ENCODE data around the gene KMO. TPM values are rescaled to one million over a fixed set of nuclear protein-coding genes. Genes with fewer than 3 reads are reported as not detected.

The KMO gene
- polyA plus RNA-seq, 2 donors: 0.05 to 0.14 TPM

GRCh38 chr1:241557031-241557430 lies 24.9 kb downstream of the KMO start:
- no peak overlapping the region for H3K27ac ChIP-seq (ENCODE audit: low read depth in 2 of 2, low read length in 1 of 2)
- no peaks in the 10 kb centered on the region for H3K4me1 ChIP-seq (ENCODE audit: control insufficient read depth in 2 of 2, insufficient read depth in 2 of 2, low read length in 1 of 2)
- no peaks in the 10 kb centered on the region for H3K36me3 ChIP-seq (ENCODE audit: control insufficient read depth in 2 of 2, insufficient read depth in 2 of 2, low read length in 1 of 2)
- no peak overlapping the region for H3K4me3 ChIP-seq (ENCODE audit: low read depth in 1 of 2, low read length in 2 of 2)
- H3K27me3 ChIP-seq (ENCODE audit: control insufficient read depth in 1 of 2, insufficient read depth in 2 of 2, low read length in 2 of 2): no peaks in the 10 kb centered on the region
- WGBS, 2 donors: 85 to 86% methylated on average over 5 of the region's 5 CpGs
- H3K9me3 ChIP-seq (ENCODE audit: control insufficient read depth in 2 of 2, insufficient read depth in 1 of 2, low read depth in 1 of 2, low read length in 1 of 2): no peaks in the 10 kb centered on the region

GRCh38 chr1:241557551-241558193 lies 25.5 kb downstream of the KMO start:
- Histone ChIP-seq H3K27me3 (ENCODE audit: control insufficient read depth in 1 of 2, insufficient read depth in 2 of 2, low read length in 2 of 2) (no peaks in the 10 kb centered on the region), H3K9me3 (ENCODE audit: control insufficient read depth in 2 of 2, insufficient read depth in 1 of 2, low read depth in 1 of 2, low read length in 1 of 2) (no peaks in the 10 kb centered on the region), H3K4me3 (ENCODE audit: low read depth in 1 of 2, low read length in 2 of 2) (no peak overlapping the region), H3K4me1 (ENCODE audit: control insufficient read depth in 2 of 2, insufficient read depth in 2 of 2, low read length in 1 of 2) (no peaks in the 10 kb centered on the region), H3K27ac (ENCODE audit: low read depth in 2 of 2, low read length in 1 of 2) (no peak overlapping the region), H3K36me3 (ENCODE audit: control insufficient read depth in 2 of 2, insufficient read depth in 2 of 2, low read length in 1 of 2) (no peaks in the 10 kb centered on the region)
- WGBS, 2 donors: 56 to 60% methylated on average over 5 of the region's 5 CpGs

GRCh38 chr1:241560146-241560848 lies 28.1 kb downstream of the KMO start:
- no peaks in the 10 kb centered on the region for H3K4me1 ChIP-seq (ENCODE audit: control insufficient read depth in 2 of 2, insufficient read depth in 2 of 2, low read length in 1 of 2)
- no peaks in the 10 kb centered on the region for H3K27me3 ChIP-seq (ENCODE audit: control insufficient read depth in 1 of 2, insufficient read depth in 2 of 2, low read length in 2 of 2)
- no peak overlapping the region for H3K27ac ChIP-seq (ENCODE audit: low read depth in 2 of 2, low read length in 1 of 2)
- no peak overlapping the region for H3K4me3 ChIP-seq (ENCODE audit: low read depth in 1 of 2, low read length in 2 of 2)
- 84 to 89% methylated on average over 4 of the region's 4 CpGs for WGBS, 2 donors
- no peaks in the 10 kb centered on the region for H3K36me3 ChIP-seq (ENCODE audit: control insufficient read depth in 2 of 2, insufficient read depth in 2 of 2, low read length in 1 of 2)
- H3K9me3 ChIP-seq (ENCODE audit: control insufficient read depth in 2 of 2, insufficient read depth in 1 of 2, low read depth in 1 of 2, low read length in 1 of 2): no peaks in the 10 kb centered on the region

GRCh38 chr1:241560849-241561187 lies 28.6 kb downstream of the KMO start:
- Histone ChIP-seq H3K36me3 (ENCODE audit: control insufficient read depth in 2 of 2, insufficient read depth in 2 of 2, low read length in 1 of 2) (no peaks in the 10 kb centered on the region), H3K27me3 (ENCODE audit: control insufficient read depth in 1 of 2, insufficient read depth in 2 of 2, low read length in 2 of 2) (no peaks in the 10 kb centered on the region), H3K27ac (ENCODE audit: low read depth in 2 of 2, low read length in 1 of 2) (no peak overlapping the region), H3K4me1 (ENCODE audit: control insufficient read depth in 2 of 2, insufficient read depth in 2 of 2, low read length in 1 of 2) (no peaks in the 10 kb centered on the region), H3K4me3 (ENCODE audit: low read depth in 1 of 2, low read length in 2 of 2) (no peak overlapping the region), H3K9me3 (ENCODE audit: control insufficient read depth in 2 of 2, insufficient read depth in 1 of 2, low read depth in 1 of 2, low read length in 1 of 2) (no peaks in the 10 kb centered on the region)
- 86 to 93% methylated on average over 3 of the region's 3 CpGs for WGBS, 2 donors

- Histone ChIP-seq H3K36me3 (ENCODE audit: control insufficient read depth in 2 of 2, insufficient read depth in 2 of 2, low read length in 1 of 2) (no peaks in the 10 kb centered on the region), H3K27me3 (ENCODE audit: control insufficient read depth in 1 of 2, insufficient read depth in 2 of 2, low read length in 2 of 2) (peaks cover 0 to 4% of the 10 kb centered on the region in 2 donors), H3K4me3 (ENCODE audit: low read depth in 1 of 2, low read length in 2 of 2) (no peak overlapping the region), H3K9me3 (ENCODE audit: control insufficient read depth in 2 of 2, insufficient read depth in 1 of 2, low read depth in 1 of 2, low read length in 1 of 2) (no peaks in the 10 kb centered on the region), H3K4me1 (ENCODE audit: control insufficient read depth in 2 of 2, insufficient read depth in 2 of 2, low read length in 1 of 2) (no peaks in the 10 kb centered on the region), H3K27ac (ENCODE audit: low read depth in 2 of 2, low read length in 1 of 2) (no peak overlapping the region)
- 89 to 92% methylated on average over 2 of the region's 2 CpGs for WGBS, 2 donors
These were observed 37.7 kb downstream of the KMO start for GRCh38 chr1:241569848-241570247.

GRCh38 chr1:241574154-241574553 lies 42.0 kb downstream of the KMO start:
- Histone ChIP-seq H3K9me3 (ENCODE audit: control insufficient read depth in 2 of 2, insufficient read depth in 1 of 2, low read depth in 1 of 2, low read length in 1 of 2) (peaks cover 0 to 4% of the 10 kb centered on the region in 2 donors), H3K4me3 (ENCODE audit: low read depth in 1 of 2, low read length in 2 of 2) (no peak overlapping the region), H3K36me3 (ENCODE audit: control insufficient read depth in 2 of 2, insufficient read depth in 2 of 2, low read length in 1 of 2) (no peaks in the 10 kb centered on the region), H3K4me1 (ENCODE audit: control insufficient read depth in 2 of 2, insufficient read depth in 2 of 2, low read length in 1 of 2) (no peaks in the 10 kb centered on the region), H3K27me3 (ENCODE audit: control insufficient read depth in 1 of 2, insufficient read depth in 2 of 2, low read length in 2 of 2) (no peaks in the 10 kb centered on the region), H3K27ac (ENCODE audit: low read depth in 2 of 2, low read length in 1 of 2) (no peak overlapping the region)

GRCh38 chr1:241579434-241579833 lies 47.3 kb downstream of the KMO start:
- 50 to 52% methylated on average over 4 of the region's 4 CpGs for WGBS, 2 donors
- Histone ChIP-seq H3K27ac (ENCODE audit: low read depth in 2 of 2, low read length in 1 of 2) (no peak overlapping the region), H3K4me3 (ENCODE audit: low read depth in 1 of 2, low read length in 2 of 2) (no peak overlapping the region), H3K36me3 (ENCODE audit: control insufficient read depth in 2 of 2, insufficient read depth in 2 of 2, low read length in 1 of 2) (no peaks in the 10 kb centered on the region), H3K4me1 (ENCODE audit: control insufficient read depth in 2 of 2, insufficient read depth in 2 of 2, low read length in 1 of 2) (peaks cover 0 to 2% of the 10 kb centered on the region in 2 donors), H3K9me3 (ENCODE audit: control insufficient read depth in 2 of 2, insufficient read depth in 1 of 2, low read depth in 1 of 2, low read length in 1 of 2) (peaks cover 0 to 4% of the 10 kb centered on the region in 2 donors), H3K27me3 (ENCODE audit: control insufficient read depth in 1 of 2, insufficient read depth in 2 of 2, low read length in 2 of 2) (no peaks in the 10 kb centered on the region)

GRCh38 chr1:241582921-241583321 lies 50.7 kb downstream of the KMO start:
- H3K4me3 ChIP-seq (ENCODE audit: low read depth in 1 of 2, low read length in 2 of 2): no peak overlapping the region
- no peaks in the 10 kb centered on the region for H3K36me3 ChIP-seq (ENCODE audit: control insufficient read depth in 2 of 2, insufficient read depth in 2 of 2, low read length in 1 of 2)
- 66 to 82% methylated on average over 1 of the region's 1 CpG for WGBS, 2 donors
- peaks cover 0 to under 1% of the 10 kb centered on the region in 2 donors for H3K9me3 ChIP-seq (ENCODE audit: control insufficient read depth in 2 of 2, insufficient read depth in 1 of 2, low read depth in 1 of 2, low read length in 1 of 2)
- H3K27ac ChIP-seq (ENCODE audit: low read depth in 2 of 2, low read length in 1 of 2): no peak overlapping the region
- no peaks in the 10 kb centered on the region for H3K27me3 ChIP-seq (ENCODE audit: control insufficient read depth in 1 of 2, insufficient read depth in 2 of 2, low read length in 2 of 2)
- peaks cover 0 to 2% of the 10 kb centered on the region in 2 donors for H3K4me1 ChIP-seq (ENCODE audit: control insufficient read depth in 2 of 2, insufficient read depth in 2 of 2, low read length in 1 of 2)

GRCh38 chr1:241586905-241587512 lies 54.8 kb downstream of the KMO start:
- Histone ChIP-seq H3K4me3 (ENCODE audit: low read depth in 1 of 2, low read length in 2 of 2) (no peak overlapping the region), H3K4me1 (ENCODE audit: control insufficient read depth in 2 of 2, insufficient read depth in 2 of 2, low read length in 1 of 2) (no peaks in the 10 kb centered on the region), H3K9me3 (ENCODE audit: control insufficient read depth in 2 of 2, insufficient read depth in 1 of 2, low read depth in 1 of 2, low read length in 1 of 2) (no peaks in the 10 kb centered on the region), H3K36me3 (ENCODE audit: control insufficient read depth in 2 of 2, insufficient read depth in 2 of 2, low read length in 1 of 2) (no peaks in the 10 kb centered on the region), H3K27me3 (ENCODE audit: control insufficient read depth in 1 of 2, insufficient read depth in 2 of 2, low read length in 2 of 2) (no peaks in the 10 kb centered on the region), H3K27ac (ENCODE audit: low read depth in 2 of 2, low read length in 1 of 2) (no peak overlapping the region)
- 82 to 83% methylated on average over 14 of the region's 14 CpGs for WGBS, 2 donors

- H3K9me3 ChIP-seq (ENCODE audit: control insufficient read depth in 2 of 2, insufficient read depth in 1 of 2, low read depth in 1 of 2, low read length in 1 of 2): no peaks in the 10 kb centered on the region
- no peaks in the 10 kb centered on the region for H3K4me1 ChIP-seq (ENCODE audit: control insufficient read depth in 2 of 2, insufficient read depth in 2 of 2, low read length in 1 of 2)
- no peak overlapping the region for H3K27ac ChIP-seq (ENCODE audit: low read depth in 2 of 2, low read length in 1 of 2)
- no peak overlapping the region for H3K4me3 ChIP-seq (ENCODE audit: low read depth in 1 of 2, low read length in 2 of 2)
- 85 to 87% methylated on average over 7 of the region's 7 CpGs for WGBS, 2 donors
- no peaks in the 10 kb centered on the region for H3K36me3 ChIP-seq (ENCODE audit: control insufficient read depth in 2 of 2, insufficient read depth in 2 of 2, low read length in 1 of 2)
- H3K27me3 ChIP-seq (ENCODE audit: control insufficient read depth in 1 of 2, insufficient read depth in 2 of 2, low read length in 2 of 2): no peaks in the 10 kb centered on the region
These were observed 57.3 kb downstream of the KMO start for GRCh38 chr1:241589521-241589920.

Data from esophagus (tissue), 2 donors.